Loucy (cell line): ENCODE results near the gene BOC.

Experiments used
- H2AFZ ChIP-seq: fragments of 200-600 bp; sonication (generic); 2 replicates; pipeline ENCODE4 v1.6.0; 2016; ENCODE audit warnings: antibody characterized with exemption, mild to moderate bottlenecking, low read length, moderate library complexity
- H3F3A ChIP-seq: fragments of 200-600 bp; 2 replicates; pipeline ENCODE4 v1.6.0; 2016; ENCODE audit warnings: antibody characterized with exemption, low read depth, mild to moderate bottlenecking
- H3K27me3 ChIP-seq: fragments of 200-600 bp; sonication (generic); 2 replicates; pipeline ENCODE4 v1.6.1; 2014; ENCODE audit warnings: low read length, mild to moderate bottlenecking; ENCODE audit not compliant: insufficient read depth, poor library complexity, severe bottlenecking
- H3K36me3 ChIP-seq: fragments of 200-600 bp; sonication (generic); 2 replicates; pipeline ENCODE4 v1.6.1; 2016; ENCODE audit warnings: low read length; ENCODE audit not compliant: insufficient read depth
- H3K4me1 ChIP-seq: fragments of 200-600 bp; sonication (generic); 2 replicates; pipeline ENCODE4 v1.5.1; 2014; ENCODE audit warnings: low read length, mild to moderate bottlenecking; ENCODE audit not compliant: insufficient read depth, poor library complexity, severe bottlenecking
- H3K4me2 ChIP-seq: fragments of 200-600 bp; sonication (generic); 2 replicates; pipeline ENCODE4 v1.6.0; 2014; ENCODE audit warnings: antibody characterized with exemption, low read length, low read depth, mild to moderate bottlenecking; ENCODE audit not compliant: poor library complexity, severe bottlenecking
- H3K4me3 ChIP-seq: fragments of 200-600 bp; sonication (generic); 2 replicates; pipeline ENCODE4 v1.5.1; 2014; ENCODE audit warnings: low read length, mild to moderate bottlenecking, mixed read lengths; ENCODE audit not compliant: poor library complexity, severe bottlenecking
- H3K79me2 ChIP-seq: fragments of 200-600 bp; sonication (generic); 2 replicates; pipeline ENCODE4 v1.6.1; 2014; ENCODE audit warnings: low read length; ENCODE audit not compliant: insufficient read depth
- H3K9ac ChIP-seq: fragments of 200-600 bp; sonication (generic); 2 replicates; pipeline ENCODE4 v1.6.0; 2014; ENCODE audit warnings: mild to moderate bottlenecking, low read depth, low read length, moderate library complexity; ENCODE audit not compliant: poor library complexity, severe bottlenecking
- H3K9me2 ChIP-seq: fragments of 200-600 bp; sonication (generic); replicated peaks from 2 replicates; pipeline ENCODE4 v1.6.1; 2016; ENCODE audit warnings: low read depth, low read length, mixed read lengths
- H3K9me3 ChIP-seq: fragments of 200-600 bp; sonication (generic); 2 replicates; pipeline ENCODE4 v1.6.1; 2014; ENCODE audit warnings: mild to moderate bottlenecking, antibody characterized with exemption, low read length, low read depth; ENCODE audit not compliant: insufficient read depth
- H4K20me1 ChIP-seq: fragments of 200-600 bp; sonication (generic); 2 replicates; pipeline ENCODE4 v1.6.0; 2014; ENCODE audit warnings: antibody characterized with exemption, low read length, mild to moderate bottlenecking; ENCODE audit not compliant: insufficient read depth, poor library complexity, severe bottlenecking
- CTCF ChIP-seq: fragments of 200-600 bp; sonication (generic); conservative IDR thresholded peaks from 2 replicates; pipeline ENCODE4 v1.5.1; 2014; ENCODE audit warnings: mild to moderate bottlenecking, antibody characterized with exemption, low read length
- EZH2phosphoT487 ChIP-seq: fragments of 200-600 bp; IDR thresholded peaks from 2 replicates; pipeline ENCODE4 v1.6.1; 2018; ENCODE audit warnings: antibody characterized with exemption, mild to moderate bottlenecking, moderate library complexity, borderline replicate concordance

BOC gene

GRCh38 chr3:113263020-113263419, 51.7 kb downstream of the BOC start:
- H3K4me3 ChIP-seq: no peak overlapping the region
- H3F3A ChIP-seq: no peaks in the 10 kb centered on the region
- no peaks in the 10 kb centered on the region for H3K4me1 ChIP-seq
- no peak overlapping the region for H3K9ac ChIP-seq
- TF ChIP-seq CTCF (no peak), EZH2phosphoT487 (no peak)
- no peaks in the 10 kb centered on the region for H3K9me3 ChIP-seq
- no peaks in the 10 kb centered on the region for H3K27me3 ChIP-seq
- no peaks in the 10 kb centered on the region for H3K9me2 ChIP-seq
- H2AFZ ChIP-seq: no peak overlapping the region
- H3K4me2 ChIP-seq: no peak overlapping the region
- H3K36me3 ChIP-seq: no peaks in the 10 kb centered on the region
- no peaks in the 10 kb centered on the region for H3K79me2 ChIP-seq
- H4K20me1 ChIP-seq: no peaks in the 10 kb centered on the region

- TF ChIP-seq EZH2phosphoT487 (no peak), CTCF (no peak)
These were observed 52.4 kb downstream of the BOC start for GRCh38 chr3:113263778-113264177.

GRCh38 chr3:113264283-113265131, 53.1 kb downstream of the BOC start:
- Histone ChIP-seq H3K36me3 (no peaks in the 10 kb centered on the region), H3K4me2 (no peak overlapping the region), H3K9me2 (no peaks in the 10 kb centered on the region), H4K20me1 (no peaks in the 10 kb centered on the region), H3K27me3 (no peaks in the 10 kb centered on the region), H3F3A (no peaks in the 10 kb centered on the region), H3K4me1 (no peaks in the 10 kb centered on the region), H3K9me3 (no peaks in the 10 kb centered on the region), H2AFZ (no peak overlapping the region), H3K4me3 (no peak overlapping the region), H3K79me2 (no peaks in the 10 kb centered on the region), H3K9ac (no peak overlapping the region)
- TF ChIP-seq EZH2phosphoT487 (no peak), CTCF (no peak)

More at GRCh38 chr3:113263778-113264177, 52.4 kb downstream of the BOC start:
- no peaks in the 10 kb centered on the region for H3K9me3 ChIP-seq
- H2AFZ ChIP-seq: no peak overlapping the region
- H4K20me1 ChIP-seq: no peaks in the 10 kb centered on the region
- H3K36me3 ChIP-seq: no peaks in the 10 kb centered on the region
- no peak overlapping the region for H3K4me2 ChIP-seq
- no peaks in the 10 kb centered on the region for H3K79me2 ChIP-seq
- H3K27me3 ChIP-seq: no peaks in the 10 kb centered on the region
- H3K9me2 ChIP-seq: no peaks in the 10 kb centered on the region
- no peak overlapping the region for H3K4me3 ChIP-seq
- H3F3A ChIP-seq: no peaks in the 10 kb centered on the region
- no peak overlapping the region for H3K9ac ChIP-seq
- no peaks in the 10 kb centered on the region for H3K4me1 ChIP-seq
